Measurements from ENCODE around the gene RBM5. TPM values are rescaled to one million over a fixed set of nuclear protein-coding genes. Genes with fewer than 3 reads are reported as not detected.

RBM5 gene
- 29.4 to 36.2 TPM (median 32.1 TPM) in 5 replicates for total RNA-seq (2022; extraction: Qiagen RNA extraction; ENCODE audit: low read depth)

DNA sequence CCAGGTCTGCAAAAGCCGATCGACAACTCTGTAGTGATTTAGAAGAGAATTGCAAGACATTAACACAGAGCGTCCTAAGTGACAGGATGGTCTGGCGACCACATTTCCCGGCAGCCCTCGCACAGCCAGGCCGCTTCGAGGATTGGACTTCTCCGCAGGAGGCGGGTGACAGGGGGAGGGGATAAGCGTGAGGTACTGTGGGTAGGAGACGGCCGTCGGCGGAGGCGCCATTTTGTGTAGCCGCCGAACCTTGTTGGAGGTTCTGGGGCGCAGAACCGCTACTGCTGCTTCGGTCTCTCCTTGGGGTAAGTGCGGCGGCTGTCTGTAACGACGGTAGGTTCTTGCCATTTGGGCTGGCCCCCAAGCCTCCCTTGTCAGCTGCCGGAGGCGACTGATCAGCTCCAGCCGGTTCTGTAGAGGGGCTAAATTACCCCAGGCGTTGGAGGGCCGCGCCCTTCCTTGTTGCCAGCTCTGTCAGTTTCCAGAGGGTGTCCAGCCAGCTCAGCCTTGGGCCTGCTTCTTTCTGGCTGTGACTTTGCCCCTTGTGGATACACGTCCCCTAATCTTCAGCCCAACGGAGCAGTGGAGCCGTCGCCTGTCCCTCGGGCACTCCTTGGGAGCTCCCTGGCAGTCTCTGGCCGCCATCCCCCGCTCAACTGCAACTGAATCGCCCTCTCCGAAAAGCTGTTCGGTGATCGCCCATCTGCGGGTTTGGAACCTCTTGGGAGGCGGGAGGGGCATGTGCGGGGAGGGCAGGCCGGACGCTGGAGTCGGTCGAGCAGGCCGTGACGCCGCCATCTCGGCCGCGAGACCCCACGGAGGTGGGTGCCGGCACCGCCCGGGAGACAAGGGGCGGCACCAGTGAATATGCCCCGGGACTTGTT lies at the start of gene RBM5:
RBM5 (plus strand) TSS at position 195 of the 884 bp plus-strand sequence. CDS start 1,516 bp downstream, outside the sequence.

DNA sequence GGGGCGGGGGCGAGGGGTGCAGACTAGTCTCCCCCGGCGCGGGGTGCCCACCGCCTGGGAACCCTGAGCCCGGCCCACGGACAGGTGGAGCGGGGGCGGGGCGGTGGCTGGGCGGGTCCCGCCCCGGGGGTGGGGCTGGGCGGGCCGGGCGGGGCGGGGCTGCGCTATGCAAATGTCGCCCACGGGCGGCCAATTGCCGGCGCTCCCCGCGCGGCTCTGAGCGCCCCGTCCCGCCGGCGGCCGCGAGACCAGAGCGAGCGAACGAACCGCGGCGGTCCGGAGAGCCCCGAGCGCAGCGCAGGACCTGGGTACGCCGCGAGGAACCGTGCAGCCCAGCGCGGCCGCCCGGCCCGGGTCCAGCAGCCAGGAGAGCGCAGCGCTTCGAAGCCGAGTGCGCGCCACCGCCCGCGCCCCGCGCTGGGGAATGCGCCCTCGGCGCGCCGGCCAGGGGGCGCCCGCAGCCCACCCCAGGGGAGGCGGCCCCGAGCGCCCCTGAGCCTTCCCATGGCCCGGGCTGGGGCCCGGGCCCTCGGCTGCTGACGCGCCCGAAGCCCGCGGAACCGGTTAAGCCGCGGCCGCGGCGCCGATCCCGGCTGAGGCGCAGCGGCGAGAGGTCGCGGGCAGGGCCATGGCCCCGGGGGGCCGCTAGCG lies 66.2 kb downstream of the RBM5 start, which contains the start of gene SEMA3F:
SEMA3F (plus strand) TSS at position 485 of the 651 bp plus-strand sequence. CDS start 4,299 bp downstream, outside the sequence.

Other genes with a start within 250 kb of the RBM5 start
- 9.1 to 17.4 TPM (median 14.7 TPM) in 5 replicates for gene TRAIP, start 232.4 kb upstream of the RBM5 start, total RNA-seq (2022; extraction: Qiagen RNA extraction; ENCODE audit: low read depth)
- 0.30 to 0.53 TPM (median 0.46 TPM) in 5 replicates for gene CAMKV, start 219.0 kb upstream of the RBM5 start, total RNA-seq (2022; extraction: Qiagen RNA extraction; ENCODE audit: low read depth)
- gene MST1R, start 185.0 kb upstream of the RBM5 start, total RNA-seq (2022; extraction: Qiagen RNA extraction; ENCODE audit: low read depth): 5.3 to 8.5 TPM (median 7.4 TPM) in 5 replicates
- 4.4 to 8.6 TPM (median 7.9 TPM) in 5 replicates for gene MON1A, start 159.1 kb upstream of the RBM5 start, total RNA-seq (2022; extraction: Qiagen RNA extraction; ENCODE audit: low read depth)
- 24.1 to 30.3 TPM (median 28.7 TPM) in 5 replicates for gene RBM6, start 148.8 kb upstream of the RBM5 start, total RNA-seq (2022; extraction: Qiagen RNA extraction; ENCODE audit: low read depth)
- 6.6 to 12.1 TPM (median 10.9 TPM) in 5 replicates for gene SEMA3F, start 66.4 kb downstream of the RBM5 start, total RNA-seq (2022; extraction: Qiagen RNA extraction; ENCODE audit: low read depth)
- gene GNAT1, start 102.7 kb downstream of the RBM5 start, total RNA-seq (2022; extraction: Qiagen RNA extraction; ENCODE audit: low read depth): not detected in 5 replicates
- gene SLC38A3, start 116.4 kb downstream of the RBM5 start, total RNA-seq (2022; extraction: Qiagen RNA extraction; ENCODE audit: low read depth): 0.05 to 0.32 TPM (median 0.10 TPM) in 3 of 5 replicates, not detected in the others
- 31.9 to 44.2 TPM (median 43.1 TPM) in 5 replicates for gene GNAI2, start 147.3 kb downstream of the RBM5 start, total RNA-seq (2022; extraction: Qiagen RNA extraction; ENCODE audit: low read depth)
- gene SEMA3B, start 180.2 kb downstream of the RBM5 start, total RNA-seq (2022; extraction: Qiagen RNA extraction; ENCODE audit: low read depth): 5.2 to 10.2 TPM (median 6.5 TPM) in 5 replicates
- gene LSMEM2, start 190.2 kb downstream of the RBM5 start, total RNA-seq (2022; extraction: Qiagen RNA extraction; ENCODE audit: low read depth): 0.13 TPM in 1 of 5 replicates, not detected in the others
- 73.1 to 92.6 TPM (median 90.1 TPM) in 5 replicates for gene IFRD2, start 203.5 kb downstream of the RBM5 start, total RNA-seq (2022; extraction: Qiagen RNA extraction; ENCODE audit: low read depth)
- 5.4 to 9.6 TPM (median 7.6 TPM) in 5 replicates for gene HYAL3, start 210.5 kb downstream of the RBM5 start, total RNA-seq (2022; extraction: Qiagen RNA extraction; ENCODE audit: low read depth)
- gene NAA80, start 210.5 kb downstream of the RBM5 start, total RNA-seq (2022; extraction: Qiagen RNA extraction; ENCODE audit: low read depth): 3.4 to 6.7 TPM (median 5.9 TPM) in 5 replicates
- gene HYAL1, start 214.7 kb downstream of the RBM5 start, total RNA-seq (2022; extraction: Qiagen RNA extraction; ENCODE audit: low read depth): 0.27 to 0.50 TPM (median 0.45 TPM) in 5 replicates
- gene HYAL2, start 233.8 kb downstream of the RBM5 start, total RNA-seq (2022; extraction: Qiagen RNA extraction; ENCODE audit: low read depth): 18.0 to 26.2 TPM (median 24.2 TPM) in 5 replicates
- 23.2 to 42.9 TPM (median 38.6 TPM) in 5 replicates for gene TUSC2, start 239.3 kb downstream of the RBM5 start, total RNA-seq (2022; extraction: Qiagen RNA extraction; ENCODE audit: low read depth)